NCI-H2227 (cell line): Measurements from ENCODE around the gene KDM3A.

Source experiments
- DNase-seq: peaks from one replicate; lab custom pipeline; 2025; ENCODE audit not compliant: unreplicated experiment; lab: John Stamatoyannopoulos, UW

Gene KDM3A

GRCh38 chr2:86512892-86513291 lies 71.7 kb downstream of the KDM3A start:
- no peak for DNase-seq

GRCh38 chr2:86513948-86514660 lies 72.9 kb downstream of the KDM3A start:
- DNase-seq: no peak

GRCh38 chr2:86518481-86518880 lies 77.3 kb downstream of the KDM3A start:
- no peak for DNase-seq

- DNase-seq: no peak
These were observed 78.2 kb downstream of the KDM3A start for GRCh38 chr2:86519349-86519748.

DNA sequence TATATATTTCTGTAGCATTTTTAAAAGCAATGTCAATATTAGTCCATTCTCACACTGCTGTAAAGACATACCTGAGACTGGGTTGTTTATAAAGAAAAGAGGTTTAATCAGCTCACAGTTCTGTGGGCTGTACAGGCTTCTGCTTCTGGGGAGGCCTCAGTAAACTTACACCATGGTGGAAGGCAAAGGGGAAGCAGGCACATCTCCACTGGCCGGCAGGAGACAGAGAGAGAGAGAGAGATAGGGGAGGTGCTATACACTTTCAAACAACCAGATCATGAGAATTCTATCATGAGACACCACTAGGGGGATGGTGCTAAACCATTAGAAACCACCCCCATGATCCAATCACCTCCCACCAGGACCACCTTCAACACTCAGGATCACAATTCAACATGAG lies 79.0 kb downstream of the KDM3A start:
- DNase-seq: no peak

DNA sequence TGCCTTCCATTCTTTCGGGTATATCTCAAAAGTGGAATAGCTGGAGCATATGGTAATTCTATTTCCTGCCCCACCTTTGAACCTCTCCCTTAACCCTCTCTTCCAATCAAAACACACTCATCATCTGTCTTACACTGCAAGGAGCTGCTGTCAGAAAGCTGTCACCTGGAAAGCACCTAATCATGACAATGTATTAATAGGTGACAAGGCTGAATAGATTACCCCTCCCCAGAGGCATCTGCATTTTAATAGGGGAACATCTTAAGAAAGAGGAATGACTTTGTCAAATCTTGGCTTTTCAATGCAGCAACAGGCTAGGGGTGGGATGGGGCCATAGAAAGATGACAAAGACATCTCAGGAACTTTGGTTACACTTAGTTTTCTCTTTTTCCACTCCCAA lies 80.8 kb downstream of the KDM3A start:
- DNase-seq: no peak

DNA sequence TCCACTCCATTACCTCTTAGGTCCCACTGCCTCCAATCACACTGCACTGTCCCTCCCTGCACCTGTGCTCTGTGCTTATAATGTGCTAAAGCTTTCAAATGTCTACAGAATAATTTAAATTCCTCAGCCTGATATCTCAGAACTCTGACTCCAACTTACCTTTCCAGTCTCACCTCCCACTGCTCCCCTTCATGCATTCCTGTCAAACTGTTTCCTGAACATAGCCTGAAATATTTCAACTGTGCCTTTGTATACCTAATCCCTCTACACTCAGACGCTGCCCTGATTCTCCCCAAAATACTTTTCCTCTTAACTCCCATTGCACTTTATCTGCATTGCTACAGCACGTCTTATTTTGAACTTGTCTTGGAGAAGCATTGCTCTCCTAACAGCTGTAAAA lies 81.5 kb downstream of the KDM3A start:
- no peak for DNase-seq

GRCh38 chr2:86523491-86523890 lies 82.3 kb downstream of the KDM3A start:
- no peak for DNase-seq

- no peak for DNase-seq
These were observed 84.5 kb downstream of the KDM3A start for GRCh38 chr2:86525421-86526340.

GRCh38 chr2:86533589-86533988 lies 92.4 kb downstream of the KDM3A start:
- DNase-seq: no peak

- DNase-seq: no peak
These were observed 100.2 kb downstream of the KDM3A start for GRCh38 chr2:86541334-86541733.
